Measurements from ENCODE around the gene PACSIN3.

PACSIN3 gene

DNA sequence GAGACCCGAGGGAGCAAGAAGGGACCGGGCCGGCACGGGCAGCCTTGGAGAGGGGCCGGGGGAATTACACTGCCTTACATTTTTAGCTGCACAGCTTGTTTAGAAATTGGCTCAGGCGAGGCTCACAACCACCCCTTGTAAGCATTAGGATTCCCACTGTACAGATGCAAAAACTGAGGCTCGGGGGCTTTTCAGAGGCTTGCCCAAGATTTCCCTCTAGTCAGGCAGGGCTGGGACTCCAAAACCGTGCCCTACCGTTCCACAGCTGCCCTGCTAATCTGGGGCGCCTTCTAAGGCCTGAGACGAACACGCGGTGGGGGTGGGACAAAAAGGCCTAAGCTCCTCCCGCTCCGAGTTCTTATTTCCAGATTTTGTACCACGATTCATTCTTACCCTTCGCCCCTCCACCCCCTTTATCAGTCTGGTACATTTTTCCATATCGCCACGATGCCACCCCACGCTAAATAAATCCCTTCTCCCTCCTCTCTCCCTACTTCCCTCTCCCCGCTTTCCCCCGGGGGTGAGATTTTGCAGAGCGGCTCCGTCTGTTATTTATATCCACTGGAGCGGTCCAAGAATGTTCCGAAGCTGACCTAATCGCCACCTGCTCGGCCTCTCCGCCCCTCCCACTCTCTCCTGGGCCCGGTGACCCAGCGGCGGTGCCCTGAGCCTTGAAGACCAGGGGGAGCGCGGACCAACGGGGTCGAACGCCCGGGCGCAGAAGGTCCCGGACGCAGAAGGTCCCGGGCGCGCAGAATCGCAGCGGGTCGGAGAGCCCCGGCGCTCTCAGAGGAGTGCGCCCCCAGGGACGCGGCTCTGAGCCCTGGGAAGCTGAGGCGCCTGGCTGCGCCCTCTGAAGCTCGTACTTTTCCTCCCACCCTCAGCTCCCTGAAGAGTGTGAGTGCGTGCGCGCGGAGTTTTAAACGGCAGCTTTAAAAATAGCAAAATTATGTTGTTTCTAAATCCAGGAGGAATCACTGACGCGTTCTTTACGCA lies 764 bp upstream of the PACSIN3 start:
- H3K4me3 ChIP-seq (replicated peaks in 1 of 2; ENCODE audit: low read depth in 2 of 2, low read length in 2 of 2): peak overlapping the region; percentile 41 to 65
- TF ChIP-seq, protein P1, sequence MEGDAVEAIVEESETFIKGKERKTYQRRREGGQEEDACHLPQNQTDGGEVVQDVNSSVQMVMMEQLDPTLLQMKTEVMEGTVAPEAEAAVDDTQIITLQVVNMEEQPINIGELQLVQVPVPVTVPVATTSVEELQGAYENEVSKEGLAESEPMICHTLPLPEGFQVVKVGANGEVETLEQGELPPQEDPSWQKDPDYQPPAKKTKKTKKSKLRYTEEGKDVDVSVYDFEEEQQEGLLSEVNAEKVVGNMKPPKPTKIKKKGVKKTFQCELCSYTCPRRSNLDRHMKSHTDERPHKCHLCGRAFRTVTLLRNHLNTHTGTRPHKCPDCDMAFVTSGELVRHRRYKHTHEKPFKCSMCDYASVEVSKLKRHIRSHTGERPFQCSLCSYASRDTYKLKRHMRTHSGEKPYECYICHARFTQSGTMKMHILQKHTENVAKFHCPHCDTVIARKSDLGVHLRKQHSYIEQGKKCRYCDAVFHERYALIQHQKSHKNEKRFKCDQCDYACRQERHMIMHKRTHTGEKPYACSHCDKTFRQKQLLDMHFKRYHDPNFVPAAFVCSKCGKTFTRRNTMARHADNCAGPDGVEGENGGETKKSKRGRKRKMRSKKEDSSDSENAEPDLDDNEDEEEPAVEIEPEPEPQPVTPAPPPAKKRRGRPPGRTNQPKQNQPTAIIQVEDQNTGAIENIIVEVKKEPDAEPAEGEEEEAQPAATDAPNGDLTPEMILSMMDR (IDR thresholded peaks at IDR 0.05; ENCODE audit: low read depth, low read length): no peak
- DNase-seq (ENCODE audit: low read depth in 2 of 2): peak; percentile 44 to 51

DNA sequence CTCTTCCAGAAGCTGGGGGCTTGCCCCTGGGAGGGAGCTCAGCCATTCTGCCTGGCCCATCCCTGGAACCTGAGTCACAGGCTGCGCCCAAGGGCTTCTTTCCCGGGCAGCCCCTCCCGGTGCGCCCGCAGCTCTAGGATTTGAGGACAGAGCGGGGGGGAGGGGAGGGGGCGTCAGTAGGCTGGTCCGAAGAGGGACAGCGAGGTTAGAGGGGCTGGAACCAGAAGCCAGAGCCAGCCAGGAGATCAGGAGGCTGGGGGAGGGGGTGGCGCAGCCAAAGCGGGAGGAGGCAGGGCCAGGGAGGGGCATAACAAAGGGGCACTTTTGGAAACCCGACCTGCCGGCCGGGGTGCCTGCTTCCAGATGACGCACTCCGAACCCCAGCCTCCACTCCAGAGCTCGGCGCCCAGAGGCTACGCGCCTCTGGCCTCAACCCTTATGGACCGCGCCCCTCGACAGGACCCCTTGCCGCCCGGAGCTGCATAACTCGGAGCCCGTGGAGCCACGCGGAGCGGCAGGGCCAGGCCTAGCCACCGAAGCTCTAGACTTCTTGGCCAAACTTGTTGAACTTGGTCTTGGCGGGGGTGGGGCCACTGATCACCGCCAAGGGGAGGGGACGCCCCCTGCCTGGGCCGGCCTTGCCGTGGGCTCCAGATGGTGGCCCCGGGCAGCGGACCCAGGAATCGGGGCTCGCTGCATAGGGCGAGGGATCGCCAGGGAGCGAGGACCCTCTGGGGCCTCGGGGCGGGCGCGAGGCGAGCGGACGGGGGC lies 744 bp downstream of the PACSIN3 start:
- TF ChIP-seq, protein P1 (IDR thresholded peaks at IDR 0.05; ENCODE audit: low read depth, low read length): no peak
- peak overlapping the region; percentile 65 to 76 for H3K4me3 ChIP-seq (replicated peaks in 1 of 2; ENCODE audit: low read depth in 2 of 2, low read length in 2 of 2)
- peak; percentile 34 to 43 for DNase-seq (ENCODE audit: low read depth in 2 of 2)

DNA sequence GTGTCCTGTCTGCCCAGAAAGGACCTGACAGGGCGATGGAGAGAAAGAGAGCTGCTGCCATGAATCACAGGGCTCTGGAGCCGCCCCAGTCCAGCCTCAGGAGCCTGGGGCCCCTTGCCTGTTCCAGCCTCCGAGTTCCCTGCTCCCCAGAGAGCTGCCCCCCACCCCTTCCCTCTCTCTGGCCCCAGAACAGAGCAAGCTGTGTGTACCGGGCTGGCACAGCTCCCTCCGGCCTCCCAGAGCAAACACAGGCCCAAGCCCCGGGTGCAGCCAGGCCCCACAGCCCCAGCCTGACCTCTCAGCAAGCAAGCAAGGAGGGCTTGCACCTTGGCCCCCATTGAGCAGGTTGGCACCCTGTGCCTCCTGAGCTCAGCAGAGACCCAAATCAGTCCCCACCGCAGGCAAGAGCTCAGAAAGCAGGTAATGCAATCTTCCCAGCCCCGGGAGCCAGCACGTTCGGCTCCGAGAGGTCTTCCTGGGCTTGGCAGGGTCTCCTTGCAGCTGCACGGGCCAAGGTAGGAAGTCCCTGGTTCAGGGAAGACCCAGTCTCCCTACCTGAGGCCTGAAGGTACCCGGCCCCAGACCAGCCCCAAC lies 1.4 kb downstream of the PACSIN3 start:
- peak overlapping the region; percentile 65 to 76 for H3K4me3 ChIP-seq (replicated peaks in 1 of 2; ENCODE audit: low read depth in 2 of 2, low read length in 2 of 2)
- TF ChIP-seq, protein P1 (IDR thresholded peaks at IDR 0.05; ENCODE audit: low read depth, low read length): no peak
- peak; percentile 27 to 33 for DNase-seq (ENCODE audit: low read depth in 2 of 2)

DNA sequence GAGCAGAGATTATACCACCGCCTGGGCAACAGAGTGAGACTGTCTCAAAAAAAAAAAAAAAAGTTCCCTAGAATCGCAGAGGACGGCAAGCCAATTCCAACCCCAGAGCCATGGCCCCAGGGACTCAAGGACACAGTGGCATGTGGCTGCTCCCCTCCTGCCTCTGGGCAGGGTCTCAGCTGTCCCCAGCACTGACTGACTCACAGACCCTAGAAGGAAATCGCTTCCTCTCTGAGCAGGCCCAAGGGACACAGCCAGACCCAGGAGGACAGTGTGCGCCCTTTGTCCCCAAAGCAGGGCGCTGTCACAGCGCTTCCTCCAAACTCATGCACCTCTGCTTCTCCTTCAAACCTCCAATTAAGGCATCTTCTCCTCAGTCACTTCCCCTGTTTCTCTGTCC lies 2.3 kb downstream of the PACSIN3 start:
- TF ChIP-seq, protein P1 (IDR thresholded peaks at IDR 0.05; ENCODE audit: low read depth, low read length): no peak
- DNase-seq (ENCODE audit: low read depth in 2 of 2): no peak
- no peak overlapping the region for H3K4me3 ChIP-seq (replicated peaks in 1 of 2; ENCODE audit: low read depth in 2 of 2, low read length in 2 of 2)

DNA sequence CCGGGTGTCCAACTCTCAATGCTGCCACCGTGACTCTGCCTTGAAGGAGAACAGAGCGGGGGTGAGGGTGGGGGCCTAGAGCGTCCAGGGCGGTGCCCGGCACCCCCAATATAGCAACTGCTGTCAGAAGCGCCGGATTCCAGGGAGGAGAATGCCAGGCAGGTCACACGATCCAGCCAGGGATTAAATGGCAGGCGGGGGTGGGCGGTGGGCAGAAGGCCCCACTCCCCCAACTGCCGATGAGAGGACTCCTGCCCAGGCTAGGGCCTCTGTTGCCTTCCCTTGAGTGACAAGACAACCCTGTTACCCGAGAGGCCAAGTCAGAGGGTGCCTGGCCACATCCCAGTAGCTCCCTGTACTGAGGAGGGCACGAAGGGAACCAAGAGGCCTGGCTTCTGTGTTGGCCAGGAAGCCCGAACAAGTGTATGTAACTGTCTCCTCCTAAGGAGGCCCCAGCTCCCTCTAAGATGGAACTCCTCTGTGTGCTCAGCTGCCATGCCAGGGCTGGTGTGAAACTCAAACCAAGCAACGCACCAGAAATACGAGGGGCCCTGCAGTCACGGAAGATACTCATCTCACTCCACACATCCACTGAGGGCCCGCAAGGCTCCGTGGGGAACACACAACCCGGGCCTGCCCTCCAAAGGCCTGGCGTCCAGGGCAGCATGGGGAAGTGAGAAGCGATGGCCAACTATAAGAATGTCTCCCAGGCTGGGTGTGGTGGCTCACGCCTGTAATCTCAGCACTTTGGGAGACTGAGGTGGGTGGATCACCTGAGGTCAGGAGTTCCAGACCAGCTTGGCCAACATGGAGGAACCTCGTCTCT lies 3.0 kb downstream of the PACSIN3 start:
- no peak overlapping the region for H3K4me3 ChIP-seq (replicated peaks in 1 of 2; ENCODE audit: low read depth in 2 of 2, low read length in 2 of 2)
- no peak for DNase-seq (ENCODE audit: low read depth in 2 of 2)
- TF ChIP-seq, protein P1 (IDR thresholded peaks at IDR 0.05; ENCODE audit: low read depth, low read length): no peak

DNA sequence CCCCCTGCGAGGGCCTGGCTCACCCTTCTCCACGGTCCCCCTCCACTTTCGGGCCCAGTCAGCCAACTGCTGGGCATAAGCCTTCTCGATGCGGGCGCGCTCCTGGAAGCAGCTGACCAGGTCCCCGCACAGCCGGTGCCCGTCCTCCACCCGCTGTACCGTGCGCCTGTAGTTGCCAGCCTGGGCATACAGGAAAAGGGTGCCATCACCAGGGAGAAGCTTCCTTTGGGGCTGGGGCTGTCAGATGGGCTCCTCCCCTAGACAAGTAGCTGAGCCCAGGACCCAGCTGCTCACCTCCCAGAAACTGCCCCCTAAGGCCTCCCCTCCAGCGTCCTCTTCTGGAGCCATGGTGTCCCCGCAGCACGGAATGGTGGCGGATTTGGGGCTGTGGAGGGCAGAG lies 3.9 kb downstream of the PACSIN3 start:
- no peak for DNase-seq (ENCODE audit: low read depth in 2 of 2)
- no peak overlapping the region for H3K4me3 ChIP-seq (replicated peaks in 1 of 2; ENCODE audit: low read depth in 2 of 2, low read length in 2 of 2)
- TF ChIP-seq, protein P1 (IDR thresholded peaks at IDR 0.05; ENCODE audit: low read depth, low read length): no peak

All from cardiac fibroblast (primary cell).